KMS-11 (cell line): Measurements from ENCODE around the gene SHC3.
A peak's percentile ranks its signal among the peaks of the same experiment; 100 is the strongest.

Experiments used
- H2AFZ ChIP-seq: fragments of 200-600 bp; sonication (generic); 2 replicates; pipeline ENCODE4 v1.6.1; 2016; ENCODE audit warnings: antibody characterized with exemption, mixed run types, low read depth
- H3K27ac ChIP-seq: fragments of 200-600 bp; sonication (generic); 2 replicates; pipeline ENCODE4 v1.6.1; 2016; ENCODE audit warnings: mild to moderate bottlenecking, mixed run types
- H3K27me3 ChIP-seq: fragments of 200-600 bp; sonication (generic); 2 replicates; pipeline ENCODE4 v1.6.1; 2017; ENCODE audit warnings: mild to moderate bottlenecking, low read depth, mixed run types, moderate library complexity; ENCODE audit not compliant: insufficient read depth
- H3K36me3 ChIP-seq: fragments of 200-600 bp; sonication (generic); 2 replicates; pipeline ENCODE4 v1.6.1; 2017; ENCODE audit warnings: mild to moderate bottlenecking, mixed run types; ENCODE audit not compliant: insufficient read depth
- H3K4me1 ChIP-seq: fragments of 200-600 bp; sonication (generic); 2 replicates; pipeline ENCODE4 v1.6.1; 2016; ENCODE audit warnings: mild to moderate bottlenecking, low read depth, mixed run types; ENCODE audit not compliant: poor library complexity, severe bottlenecking
- H3K4me2 ChIP-seq: fragments of 200-600 bp; sonication (generic); 2 replicates; pipeline ENCODE4 v1.7.0; 2016; ENCODE audit warnings: mild to moderate bottlenecking, mixed run types
- H3K4me3 ChIP-seq: fragments of 200-600 bp; sonication (generic); IDR thresholded peaks from 2 replicates; pipeline ENCODE4 v1.6.1; 2017; ENCODE audit warnings: low read depth, low read length, mixed read lengths; ENCODE audit not compliant: insufficient read depth
- H3K79me2 ChIP-seq: fragments of 200-600 bp; sonication (generic); 2 replicates; pipeline ENCODE4 v1.6.1; 2016; ENCODE audit warnings: low read depth, mixed run types; ENCODE audit not compliant: insufficient read depth
- H3K9ac ChIP-seq: fragments of 200-600 bp; sonication (generic); 2 replicates; pipeline ENCODE4 v1.6.1; 2016; ENCODE audit warnings: mild to moderate bottlenecking, mixed run types
- H4K20me1 ChIP-seq: fragments of 200-600 bp; sonication (generic); 2 replicates; pipeline ENCODE4 v1.6.1; 2016; ENCODE audit warnings: mild to moderate bottlenecking, mixed run types; ENCODE audit not compliant: insufficient read depth
- CTCF ChIP-seq: fragments of 200-600 bp; sonication (generic); conservative IDR thresholded peaks from 2 replicates; pipeline ENCODE4 v1.6.1; 2017; ENCODE audit warnings: low read depth, mild to moderate bottlenecking, antibody characterized with exemption, low read length, moderate library complexity, mixed read lengths

SHC3 gene

GRCh38 chr9:89106224-89106851 lies 72.3 kb downstream of the SHC3 start:
- Histone ChIP-seq H3K9ac (no peak overlapping the region), H3K36me3 (no peaks in the 10 kb centered on the region), H3K79me2 (no peaks in the 10 kb centered on the region), H2AFZ (no peak overlapping the region), H3K4me1 (no peaks in the 10 kb centered on the region), H3K4me3 (no peak overlapping the region), H3K4me2 (no peak overlapping the region), H3K27ac (no peak overlapping the region), H4K20me1 (no peaks in the 10 kb centered on the region), H3K27me3 (no peaks in the 10 kb centered on the region; the same call in 1 of the 2 replicates)
- no peak for TF ChIP-seq CTCF

GRCh38 chr9:89104821-89105220 lies 73.8 kb downstream of the SHC3 start:
- Histone ChIP-seq H3K4me2 (no peak overlapping the region), H3K9ac (no peak overlapping the region), H3K27ac (no peak overlapping the region), H3K27me3 (no peaks in the 10 kb centered on the region; the same call in 1 of the 2 replicates), H3K4me3 (no peak overlapping the region), H4K20me1 (no peaks in the 10 kb centered on the region), H3K36me3 (no peaks in the 10 kb centered on the region), H3K79me2 (no peaks in the 10 kb centered on the region), H3K4me1 (no peaks in the 10 kb centered on the region), H2AFZ (no peak overlapping the region)
- no peak for TF ChIP-seq CTCF

GRCh38 chr9:89097219-89097618 lies 81.4 kb downstream of the SHC3 start:
- Histone ChIP-seq H3K36me3 (no peaks in the 10 kb centered on the region), H3K27ac (no peak overlapping the region), H2AFZ (no peak overlapping the region)

GRCh38 chr9:89096807-89097206 lies 81.8 kb downstream of the SHC3 start:
- Histone ChIP-seq H3K4me2 (no peak overlapping the region), H4K20me1 (no peaks in the 10 kb centered on the region), H3K27ac (no peak overlapping the region), H3K79me2 (no peaks in the 10 kb centered on the region), H3K9ac (no peak overlapping the region), H3K27me3 (no peaks in the 10 kb centered on the region), H3K36me3 (no peaks in the 10 kb centered on the region), H3K4me1 (no peaks in the 10 kb centered on the region), H2AFZ (no peak overlapping the region), H3K4me3 (no peak overlapping the region)
- TF ChIP-seq CTCF: peak; percentile 23; the same call in 1 of the 2 replicates

More at GRCh38 chr9:89097219-89097618, 81.4 kb downstream of the SHC3 start:
- Histone ChIP-seq H3K27me3 (no peaks in the 10 kb centered on the region), H4K20me1 (no peaks in the 10 kb centered on the region), H3K4me2 (no peak overlapping the region), H3K79me2 (no peaks in the 10 kb centered on the region), H3K9ac (no peak overlapping the region), H3K4me1 (no peaks in the 10 kb centered on the region), H3K4me3 (no peak overlapping the region)
- no peak for TF ChIP-seq CTCF
